ENCODE measurements around the gene KANSL1L. TPM values are rescaled to one million over a fixed set of nuclear protein-coding genes. Genes with fewer than 3 reads are reported as not detected.
A peak's percentile ranks its signal among the peaks of the same experiment; 100 is the strongest.

The KANSL1L gene
- total and polyA plus RNA-seq, 9 of the 15 experiments (the other 6 are each of a cell fraction or from before 2014, with no cell fraction given) = 1.3 to 6.7 (median 2.4) TPM

DNA sequence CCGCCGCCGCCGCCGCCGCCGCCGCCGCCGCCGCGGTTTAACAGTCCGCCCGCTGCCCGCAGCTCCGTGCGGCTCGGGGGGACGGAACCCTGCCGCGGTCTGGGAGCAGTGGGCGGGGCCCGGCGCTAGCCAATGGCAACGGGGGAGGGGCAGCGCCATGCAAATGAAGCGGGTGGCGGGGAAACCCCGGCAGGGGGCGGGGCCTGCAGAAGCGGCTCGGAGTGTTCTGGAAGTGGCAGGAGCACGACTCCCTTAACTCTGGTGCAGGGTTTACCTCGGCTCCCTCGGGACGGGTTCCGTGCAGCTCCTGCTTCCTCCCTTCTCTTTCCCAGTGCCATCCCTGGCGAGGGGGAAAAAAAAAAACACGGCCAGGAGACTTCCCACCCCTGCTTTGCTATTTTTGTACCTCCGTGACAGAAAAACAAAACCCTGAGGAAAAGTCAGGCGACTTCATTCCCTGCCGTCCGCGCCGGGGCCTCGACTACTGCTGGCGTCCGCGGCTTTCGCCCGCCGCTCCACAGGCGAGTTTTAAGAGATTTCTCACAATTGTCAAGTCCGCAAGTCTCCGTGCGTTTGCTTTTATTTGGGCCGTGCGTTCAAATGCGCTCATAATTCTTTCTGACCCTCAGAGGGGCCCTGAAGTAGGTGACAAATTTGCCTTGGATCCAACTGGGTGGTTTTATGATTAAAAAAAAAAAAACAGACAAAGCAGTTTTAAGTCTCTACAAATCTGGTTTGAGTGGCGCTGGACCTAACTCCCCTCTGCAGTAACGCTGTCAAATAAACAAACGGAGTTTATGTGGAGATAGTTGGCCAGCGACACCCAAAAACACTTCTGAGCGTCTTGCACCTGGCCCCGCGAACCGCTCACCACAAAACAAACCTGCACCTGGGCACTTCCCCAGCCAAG is at the start of gene KANSL1L (continued):
- TF ChIP-seq, protein P1, sequence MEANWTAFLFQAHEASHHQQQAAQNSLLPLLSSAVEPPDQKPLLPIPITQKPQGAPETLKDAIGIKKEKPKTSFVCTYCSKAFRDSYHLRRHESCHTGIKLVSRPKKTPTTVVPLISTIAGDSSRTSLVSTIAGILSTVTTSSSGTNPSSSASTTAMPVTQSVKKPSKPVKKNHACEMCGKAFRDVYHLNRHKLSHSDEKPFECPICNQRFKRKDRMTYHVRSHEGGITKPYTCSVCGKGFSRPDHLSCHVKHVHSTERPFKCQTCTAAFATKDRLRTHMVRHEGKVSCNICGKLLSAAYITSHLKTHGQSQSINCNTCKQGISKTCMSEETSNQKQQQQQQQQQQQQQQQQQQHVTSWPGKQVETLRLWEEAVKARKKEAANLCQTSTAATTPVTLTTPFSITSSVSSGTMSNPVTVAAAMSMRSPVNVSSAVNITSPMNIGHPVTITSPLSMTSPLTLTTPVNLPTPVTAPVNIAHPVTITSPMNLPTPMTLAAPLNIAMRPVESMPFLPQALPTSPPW (CRISPR knock-in tag; IDR thresholded peaks at IDR 0.05) = peak; percentile 40; the same call in 1 of the 2 replicates
- TF ChIP-seq ZBTB11 (CRISPR knock-in tag; IDR thresholded peaks at IDR 0.05) = 0 out of 6 replicates have a peak, but pooled peaks of 1 of the 3 experiments have one; percentile 39
- TF ChIP-seq, protein P2, sequence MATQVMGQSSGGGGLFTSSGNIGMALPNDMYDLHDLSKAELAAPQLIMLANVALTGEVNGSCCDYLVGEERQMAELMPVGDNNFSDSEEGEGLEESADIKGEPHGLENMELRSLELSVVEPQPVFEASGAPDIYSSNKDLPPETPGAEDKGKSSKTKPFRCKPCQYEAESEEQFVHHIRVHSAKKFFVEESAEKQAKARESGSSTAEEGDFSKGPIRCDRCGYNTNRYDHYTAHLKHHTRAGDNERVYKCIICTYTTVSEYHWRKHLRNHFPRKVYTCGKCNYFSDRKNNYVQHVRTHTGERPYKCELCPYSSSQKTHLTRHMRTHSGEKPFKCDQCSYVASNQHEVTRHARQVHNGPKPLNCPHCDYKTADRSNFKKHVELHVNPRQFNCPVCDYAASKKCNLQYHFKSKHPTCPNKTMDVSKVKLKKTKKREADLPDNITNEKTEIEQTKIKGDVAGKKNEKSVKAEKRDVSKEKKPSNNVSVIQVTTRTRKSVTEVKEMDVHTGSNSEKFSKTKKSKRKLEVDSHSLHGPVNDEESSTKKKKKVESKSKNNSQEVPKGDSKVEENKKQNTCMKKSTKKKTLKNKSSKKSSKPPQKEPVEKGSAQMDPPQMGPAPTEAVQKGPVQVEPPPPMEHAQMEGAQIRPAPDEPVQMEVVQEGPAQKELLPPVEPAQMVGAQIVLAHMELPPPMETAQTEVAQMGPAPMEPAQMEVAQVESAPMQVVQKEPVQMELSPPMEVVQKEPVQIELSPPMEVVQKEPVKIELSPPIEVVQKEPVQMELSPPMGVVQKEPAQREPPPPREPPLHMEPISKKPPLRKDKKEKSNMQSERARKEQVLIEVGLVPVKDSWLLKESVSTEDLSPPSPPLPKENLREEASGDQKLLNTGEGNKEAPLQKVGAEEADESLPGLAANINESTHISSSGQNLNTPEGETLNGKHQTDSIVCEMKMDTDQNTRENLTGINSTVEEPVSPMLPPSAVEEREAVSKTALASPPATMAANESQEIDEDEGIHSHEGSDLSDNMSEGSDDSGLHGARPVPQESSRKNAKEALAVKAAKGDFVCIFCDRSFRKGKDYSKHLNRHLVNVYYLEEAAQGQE (IDR thresholded peaks at IDR 0.05; ENCODE audit: borderline replicate concordance) = no peak
- TF ChIP-seq, protein P2 (CRISPR knock-in tag; IDR thresholded peaks at IDR 0.05; ENCODE audit: low read depth) = no peak
- TF ChIP-seq NRF1 (conservative IDR thresholded peaks at IDR 0.05 in 1 of 2, IDR thresholded peaks at IDR 0.05 in 1 of 2) = no peak
- TF ChIP-seq, protein P3, sequence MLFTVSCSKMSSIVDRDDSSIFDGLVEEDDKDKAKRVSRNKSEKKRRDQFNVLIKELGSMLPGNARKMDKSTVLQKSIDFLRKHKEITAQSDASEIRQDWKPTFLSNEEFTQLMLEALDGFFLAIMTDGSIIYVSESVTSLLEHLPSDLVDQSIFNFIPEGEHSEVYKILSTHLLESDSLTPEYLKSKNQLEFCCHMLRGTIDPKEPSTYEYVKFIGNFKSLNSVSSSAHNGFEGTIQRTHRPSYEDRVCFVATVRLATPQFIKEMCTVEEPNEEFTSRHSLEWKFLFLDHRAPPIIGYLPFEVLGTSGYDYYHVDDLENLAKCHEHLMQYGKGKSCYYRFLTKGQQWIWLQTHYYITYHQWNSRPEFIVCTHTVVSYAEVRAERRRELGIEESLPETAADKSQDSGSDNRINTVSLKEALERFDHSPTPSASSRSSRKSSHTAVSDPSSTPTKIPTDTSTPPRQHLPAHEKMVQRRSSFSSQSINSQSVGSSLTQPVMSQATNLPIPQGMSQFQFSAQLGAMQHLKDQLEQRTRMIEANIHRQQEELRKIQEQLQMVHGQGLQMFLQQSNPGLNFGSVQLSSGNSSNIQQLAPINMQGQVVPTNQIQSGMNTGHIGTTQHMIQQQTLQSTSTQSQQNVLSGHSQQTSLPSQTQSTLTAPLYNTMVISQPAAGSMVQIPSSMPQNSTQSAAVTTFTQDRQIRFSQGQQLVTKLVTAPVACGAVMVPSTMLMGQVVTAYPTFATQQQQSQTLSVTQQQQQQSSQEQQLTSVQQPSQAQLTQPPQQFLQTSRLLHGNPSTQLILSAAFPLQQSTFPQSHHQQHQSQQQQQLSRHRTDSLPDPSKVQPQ (CRISPR knock-in tag; IDR thresholded peaks at IDR 0.05; ENCODE audit: borderline replicate concordance) = no peak
- 0 out of 2 replicates have a peak, but pooled peaks have one; percentile 6 for TF ChIP-seq KDM2B (CRISPR knock-in tag; IDR thresholded peaks at IDR 0.05)
- no peak for TF ChIP-seq ZBTB8A (IDR thresholded peaks at IDR 0.05; ENCODE audit: partially characterized antibody)

Measured in K562 (cell line).